HG02852 (cell line): ENCODE data around the gene CORO1C.
"Not testable (repeated sequence)": the region's sequence is repeated elsewhere in the genome, so short reads cannot be mapped to it uniquely, and the experiment has no call there.

ENCODE experiments used
- ATAC-seq: cut with Tn5 transposase; IDR thresholded peaks from one replicate; pipeline ENCODE4 v1.9.1; 2021; ENCODE audit warnings: mild to moderate bottlenecking, moderate library complexity; ENCODE audit not compliant: unreplicated experiment

CORO1C gene

GRCh38 chr12:108638141-108638827, 93.0 kb downstream of the CORO1C start:
- ATAC-seq = no peak

DNA sequence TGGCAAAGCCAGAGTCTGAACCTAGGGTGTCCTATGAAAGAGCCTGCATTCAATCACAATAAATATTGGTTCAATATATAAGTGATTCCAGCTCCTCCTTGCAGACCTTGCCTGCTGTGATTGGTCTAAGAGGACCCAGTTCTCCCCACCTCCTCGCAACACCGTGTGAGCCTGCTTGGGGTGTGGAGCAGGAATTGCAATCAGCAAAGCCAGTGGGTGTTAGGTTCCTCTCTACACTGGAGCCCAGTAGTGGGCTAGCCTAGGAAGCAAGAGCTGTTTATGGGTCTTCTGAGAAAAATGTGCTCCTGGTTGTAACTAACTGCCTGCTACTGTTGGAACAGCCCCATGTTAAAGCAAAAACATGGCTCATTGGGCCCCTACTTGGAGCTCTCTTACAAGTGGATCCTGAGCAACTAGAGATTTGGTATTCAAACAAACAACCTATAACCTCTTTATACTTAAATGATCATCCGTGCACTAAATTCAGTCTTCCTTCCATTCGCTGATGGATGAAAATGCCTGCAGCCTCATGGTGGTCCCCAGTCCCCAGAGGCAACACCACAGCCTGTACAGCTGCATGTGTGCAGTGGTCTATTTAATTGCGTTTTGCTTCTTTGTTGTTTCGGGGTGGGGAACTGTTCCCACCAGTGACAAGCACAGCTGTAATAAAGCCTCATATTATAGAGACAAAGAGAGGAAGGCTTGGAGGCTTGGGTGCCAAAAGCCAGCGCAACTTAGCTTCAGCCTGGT, 93.9 kb downstream of the CORO1C start:
- no peak for ATAC-seq

- ATAC-seq = no peak
These were observed 95.1 kb downstream of the CORO1C start for GRCh38 chr12:108635997-108636808.

DNA sequence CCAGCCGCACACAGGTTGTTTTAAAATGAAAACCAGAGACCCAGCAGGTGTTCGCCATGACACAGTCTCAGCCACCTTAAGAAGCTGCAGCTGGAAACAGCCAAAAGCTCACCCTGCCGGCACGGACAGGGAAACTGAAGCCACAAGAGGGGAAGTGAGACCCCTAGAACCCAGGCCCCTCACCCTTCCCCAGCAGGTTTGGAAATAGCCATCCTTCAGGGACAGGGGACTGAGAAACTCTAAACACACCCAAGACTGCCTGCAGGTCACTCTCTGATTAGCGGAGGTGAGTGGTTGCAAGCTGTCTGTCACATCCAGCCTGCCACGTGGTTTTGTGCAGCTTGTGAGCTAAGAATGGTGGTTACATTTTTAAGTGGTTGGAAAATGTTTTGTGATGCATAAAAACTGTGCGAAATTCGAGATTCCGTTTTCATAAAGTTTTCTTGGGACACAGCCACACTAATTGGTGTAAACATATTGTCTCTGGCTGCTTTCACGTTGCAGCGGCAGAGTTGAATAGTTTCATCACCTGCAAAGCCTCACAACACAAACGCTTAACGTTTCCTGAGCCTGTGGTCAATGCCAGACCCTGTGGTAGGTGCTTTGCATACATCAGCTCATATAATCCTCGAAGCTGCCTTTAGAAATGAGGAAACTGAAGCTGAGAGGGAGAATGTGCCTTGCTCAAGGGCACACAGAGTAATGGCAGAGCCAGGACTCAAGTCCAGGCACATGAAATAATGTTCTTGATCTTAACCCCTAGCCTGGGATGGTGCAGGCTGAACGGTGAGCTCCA, 95.9 kb downstream of the CORO1C start:
- ATAC-seq = peak; percentile 55

GRCh38 chr12:108634341-108634751, 97.0 kb downstream of the CORO1C start:
- no peak for ATAC-seq

DNA sequence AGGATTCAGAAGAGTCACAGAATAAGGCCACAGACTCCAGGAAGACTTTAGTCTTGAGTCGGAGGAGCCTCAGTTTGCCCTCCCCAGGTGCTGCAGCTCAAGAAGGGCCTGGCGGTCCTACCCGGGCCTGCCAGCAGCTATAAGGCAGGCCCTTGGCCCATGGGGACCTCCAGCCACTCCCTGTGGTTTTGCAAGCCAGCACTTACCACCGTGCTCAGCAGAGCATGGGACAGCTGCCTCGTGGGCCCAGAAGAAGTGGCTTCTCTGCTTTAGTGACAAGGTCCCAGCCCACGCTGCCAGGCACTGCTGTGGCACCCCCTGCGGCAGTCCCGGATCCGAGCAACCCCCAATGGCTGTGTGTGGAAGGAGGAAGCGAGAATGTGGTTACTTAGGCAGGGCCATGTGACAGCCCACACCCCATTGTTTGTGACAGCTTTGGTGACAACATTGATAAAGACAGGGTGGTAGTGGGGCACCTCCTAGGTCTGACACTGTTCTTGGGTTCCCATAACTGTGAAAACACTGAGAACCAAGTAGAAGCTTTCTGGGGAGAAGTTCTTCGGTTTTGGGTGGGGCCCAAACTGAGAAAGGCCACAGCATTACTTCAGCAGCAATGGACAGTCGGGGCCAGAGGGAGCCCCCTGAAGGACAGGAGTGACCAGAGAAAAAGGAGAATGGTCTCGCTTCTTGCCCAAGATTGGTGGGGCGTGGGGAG, 97.6 kb downstream of the CORO1C start, which contains the start of gene SELPLG:
Gene SELPLG (minus strand): TSS at position 361 of the 715 bp plus-strand sequence. CDS start 9,587 bp downstream, outside the sequence.
- ATAC-seq = peak; percentile 53

- no peak for ATAC-seq
These were observed 98.2 kb downstream of the CORO1C start for GRCh38 chr12:108633081-108633533.

DNA sequence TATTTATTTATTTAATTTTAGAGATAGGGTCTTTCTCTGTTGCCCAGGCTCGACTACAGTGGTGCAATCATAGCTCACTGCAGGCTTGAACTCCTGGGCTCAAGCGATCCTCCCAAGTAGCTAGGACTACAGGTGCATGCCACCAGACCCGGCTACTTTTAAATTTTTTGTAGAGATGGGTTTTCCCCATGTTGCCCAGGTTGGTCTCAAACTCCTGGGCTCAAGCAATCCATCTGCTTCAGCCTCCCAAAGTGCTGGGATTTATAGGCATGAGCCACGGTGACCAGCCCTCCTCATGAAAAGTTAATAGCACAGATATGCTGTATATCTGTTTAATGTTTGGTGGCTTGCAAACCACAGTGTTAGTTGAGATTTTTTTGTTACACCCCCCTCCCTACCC, 100.1 kb downstream of the CORO1C start:
- ATAC-seq = not testable (repeated sequence)

- no peak for ATAC-seq
These were observed 100.7 kb downstream of the CORO1C start for GRCh38 chr12:108630481-108631207.

DNA sequence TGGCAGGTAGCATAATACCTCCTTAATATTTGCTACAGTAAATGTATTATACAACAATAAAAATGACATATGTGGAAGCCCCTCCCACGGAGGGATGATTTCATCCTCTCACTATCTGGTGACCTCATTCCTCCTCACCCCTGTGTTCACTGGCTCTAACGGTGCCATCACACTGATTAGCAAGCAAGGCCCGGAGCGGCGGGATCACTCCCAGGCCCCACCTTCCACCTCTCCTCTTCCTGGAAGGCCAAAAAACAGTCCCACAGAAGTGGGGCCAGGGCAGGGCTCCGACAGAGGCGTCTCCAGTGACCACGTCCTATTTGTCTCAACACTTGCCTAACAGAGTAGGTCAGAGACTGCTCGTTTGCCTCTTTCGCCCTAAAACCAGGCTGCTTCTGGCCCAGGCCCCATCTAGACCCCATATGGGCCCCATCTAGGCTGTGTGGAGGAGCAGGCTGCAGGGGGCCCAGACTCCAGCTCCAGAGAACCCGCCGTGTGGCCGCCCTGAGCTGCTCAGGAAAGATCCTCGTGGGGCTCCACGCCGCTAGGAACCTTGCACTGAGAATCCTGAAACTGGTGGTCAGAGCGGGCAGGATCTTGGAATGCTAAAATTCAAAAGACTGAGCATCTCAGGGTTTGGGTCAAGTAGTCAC, 101.4 kb downstream of the CORO1C start:
- ATAC-seq = no peak

- ATAC-seq = no peak
These were observed 102.2 kb downstream of the CORO1C start for GRCh38 chr12:108629151-108629550.

DNA sequence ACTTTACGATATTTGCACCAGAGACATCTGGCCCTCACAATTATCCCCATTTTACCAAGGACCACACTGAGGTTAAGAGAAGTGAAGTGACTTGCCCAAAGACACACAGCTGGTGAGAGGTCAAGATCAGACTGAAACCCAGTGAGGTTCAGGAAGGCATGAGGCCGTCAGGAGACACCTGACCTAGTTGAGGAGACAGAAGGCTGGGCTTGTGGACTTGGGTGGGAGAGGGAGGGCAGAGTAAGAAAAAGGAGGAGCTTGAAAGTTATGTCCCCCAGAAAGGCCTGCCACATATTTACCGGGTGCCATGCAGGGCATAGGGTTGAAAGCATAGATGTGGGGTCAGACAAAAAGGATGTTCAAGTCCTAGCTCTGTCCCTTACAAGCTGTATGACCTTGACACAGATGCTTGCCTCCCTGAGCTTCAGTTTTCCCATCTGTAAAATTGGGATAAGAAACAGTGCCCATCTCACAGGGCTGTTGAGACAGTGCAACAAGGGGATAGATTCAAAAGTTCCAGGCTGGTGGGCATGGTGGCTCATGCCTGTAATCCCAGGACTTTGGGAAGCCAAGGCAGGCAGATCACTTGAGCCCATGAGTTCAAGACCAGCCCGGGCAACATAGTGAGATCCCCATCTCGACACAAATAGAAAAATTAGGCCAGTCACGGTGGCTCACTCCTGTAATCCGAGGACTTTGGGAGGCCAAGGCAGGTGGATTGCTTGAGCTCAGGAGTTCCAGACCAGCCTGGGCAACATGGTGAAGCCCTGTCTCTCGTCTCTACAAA, 104.0 kb downstream of the CORO1C start:
- no peak for ATAC-seq

DNA sequence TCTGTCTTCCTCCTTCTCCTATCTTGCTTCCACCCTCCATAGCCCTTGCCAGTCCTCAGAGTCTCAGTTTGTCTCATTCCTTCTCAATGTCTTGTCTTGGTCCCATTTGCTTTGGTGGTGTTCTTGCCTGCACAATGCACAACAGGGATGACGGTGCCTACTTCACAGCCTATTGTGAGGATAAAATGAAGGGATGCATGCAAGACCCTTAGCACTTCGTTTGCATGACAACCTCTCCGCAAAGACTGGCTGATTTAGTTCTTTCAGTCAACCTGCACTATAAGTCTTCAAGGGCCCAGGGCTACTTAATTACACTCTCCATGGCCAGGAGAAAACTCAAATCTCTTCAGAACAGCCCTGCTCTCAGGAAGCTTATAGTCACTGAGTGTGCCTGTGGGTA, 106.1 kb downstream of the CORO1C start:
- no peak for ATAC-seq

DNA sequence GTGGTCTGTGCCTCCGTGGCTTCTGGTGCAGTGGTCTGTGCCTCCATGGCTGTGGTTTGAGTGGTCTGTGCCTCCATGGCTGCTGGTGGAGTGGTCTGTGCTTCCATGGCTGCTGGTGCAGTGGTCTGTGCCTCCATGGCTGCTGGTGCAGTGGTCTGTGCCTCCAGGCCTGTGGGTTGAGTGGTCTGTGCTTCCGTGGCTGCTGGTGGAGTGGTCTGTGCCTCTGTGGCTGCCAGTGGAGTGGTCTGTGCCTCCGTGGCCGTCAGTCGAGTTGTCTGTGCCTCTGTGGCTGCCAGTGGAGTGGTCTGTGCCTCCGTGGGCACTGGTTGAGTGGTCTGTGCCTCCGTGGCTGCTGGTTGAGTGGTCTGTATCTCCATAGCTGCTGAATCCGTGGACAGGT, 107.7 kb downstream of the CORO1C start:
- ATAC-seq = no peak

- ATAC-seq = no peak
These were observed 108.3 kb downstream of the CORO1C start for GRCh38 chr12:108622921-108623514.

DNA sequence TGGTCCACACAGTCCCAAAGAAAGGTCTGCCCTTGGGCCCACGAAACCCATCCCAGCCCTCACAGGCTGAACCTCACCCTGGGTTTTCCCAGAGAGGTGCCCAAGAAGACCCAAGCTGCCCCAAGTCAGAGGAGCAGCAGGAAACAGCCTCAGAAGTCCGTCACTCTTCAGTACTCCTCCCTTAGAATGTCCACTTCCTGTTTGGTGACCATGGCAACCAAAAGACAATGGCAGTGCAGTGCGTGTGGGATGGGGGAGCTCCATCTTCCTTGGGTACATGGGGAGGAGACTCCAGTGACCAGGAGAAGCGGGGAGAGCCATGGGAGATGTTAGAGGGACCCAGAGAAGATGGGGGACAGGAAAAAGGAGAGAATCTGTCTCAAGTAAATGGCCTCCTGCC, 108.9 kb downstream of the CORO1C start:
- ATAC-seq = no peak

- ATAC-seq = no peak
These were observed 110.2 kb downstream of the CORO1C start for GRCh38 chr12:108621161-108621560.
